Calu3 (cell line): Measurements from ENCODE around the gene SKIL. TPM values are rescaled to one million over a fixed set of nuclear protein-coding genes. Genes with fewer than 3 reads are reported as not detected.

ENCODE experiments used
- Bru-seq: library from RNA; stranded (reverse); fragments of 400-500 nt; gene quantifications from one replicate; lab custom pipeline; 2021; lab: Mats Ljungman, UMichigan
- BruChase-seq, 2 experiments: library from RNA; stranded (reverse); fragments of 400-500 nt; gene quantifications; one replicate each; lab custom pipeline; 2021; lab: Mats Ljungman, UMichigan
- BruUV-seq: library from RNA; stranded (reverse); fragments of 400-500 nt; replicated peaks from 2 replicates; lab custom pipeline; 2021; lab: Mats Ljungman, UMichigan
- CTCF ChIA-PET: fragments of 300-600 bp; sonication (Branson Sonifier 250); formaldehyde crosslinking; loops from one replicate; lab custom pipeline; 2022; ENCODE audit warnings: antibody characterized with exemption; lab: Charles Lee
- DNase-seq: peaks from one replicate; pipeline ENCODE4 v3.0.0; 2022
- H3K27ac Mint-ChIP-seq: one replicate; pipeline ENCODE4 v1.8.0; 2022; ENCODE audit warnings: mixed read lengths; ENCODE audit not compliant: unreplicated experiment
- H3K27me3 Mint-ChIP-seq: one replicate; pipeline ENCODE4 v1.8.0; 2022; ENCODE audit warnings: mixed read lengths; ENCODE audit not compliant: unreplicated experiment
- H3K36me3 Mint-ChIP-seq: one replicate; pipeline ENCODE4 v1.8.0; 2022; ENCODE audit warnings: mild to moderate bottlenecking, moderate library complexity, mixed read lengths; ENCODE audit not compliant: insufficient read depth, unreplicated experiment
- H3K4me1 Mint-ChIP-seq: one replicate; pipeline ENCODE4 v1.8.0; 2022; ENCODE audit warnings: mild to moderate bottlenecking, low read depth, mixed read lengths; ENCODE audit not compliant: unreplicated experiment
- H3K4me3 Mint-ChIP-seq: one replicate; pipeline ENCODE4 v1.8.0; 2022; ENCODE audit warnings: mild to moderate bottlenecking, low read depth, moderate library complexity, mixed read lengths; ENCODE audit not compliant: unreplicated experiment
- H3K9me3 Mint-ChIP-seq: one replicate; pipeline ENCODE4 v1.8.0; 2022; ENCODE audit warnings: low read depth, mixed read lengths; ENCODE audit not compliant: unreplicated experiment
- CTCF ChIP-seq: fragments of 200-600 bp; IDR thresholded peaks from one replicate; pipeline ENCODE4 v1.8.0; 2022; ENCODE audit warnings: antibody characterized with exemption; ENCODE audit not compliant: unreplicated experiment
- intact Hi-C: fragments of 100-400 bp; cut with micrococcal nuclease; formaldehyde crosslinking; loops from one replicate; pipeline ENCODE4 v1.10.0; 2022; ENCODE audit not compliant: unreplicated experiment
- long read RNA-seq: library from polyadenylated mRNA; stranded (forward); transcript quantifications from one replicate; pipeline ENCODE4 v2.0.0, GENCODE V29; 2022
- total RNA-seq: library from RNA; stranded (reverse); gene quantifications from 2 replicates; pipeline ENCODE4 v1.2.3, GENCODE V29; 2022

The SKIL gene, protein sequence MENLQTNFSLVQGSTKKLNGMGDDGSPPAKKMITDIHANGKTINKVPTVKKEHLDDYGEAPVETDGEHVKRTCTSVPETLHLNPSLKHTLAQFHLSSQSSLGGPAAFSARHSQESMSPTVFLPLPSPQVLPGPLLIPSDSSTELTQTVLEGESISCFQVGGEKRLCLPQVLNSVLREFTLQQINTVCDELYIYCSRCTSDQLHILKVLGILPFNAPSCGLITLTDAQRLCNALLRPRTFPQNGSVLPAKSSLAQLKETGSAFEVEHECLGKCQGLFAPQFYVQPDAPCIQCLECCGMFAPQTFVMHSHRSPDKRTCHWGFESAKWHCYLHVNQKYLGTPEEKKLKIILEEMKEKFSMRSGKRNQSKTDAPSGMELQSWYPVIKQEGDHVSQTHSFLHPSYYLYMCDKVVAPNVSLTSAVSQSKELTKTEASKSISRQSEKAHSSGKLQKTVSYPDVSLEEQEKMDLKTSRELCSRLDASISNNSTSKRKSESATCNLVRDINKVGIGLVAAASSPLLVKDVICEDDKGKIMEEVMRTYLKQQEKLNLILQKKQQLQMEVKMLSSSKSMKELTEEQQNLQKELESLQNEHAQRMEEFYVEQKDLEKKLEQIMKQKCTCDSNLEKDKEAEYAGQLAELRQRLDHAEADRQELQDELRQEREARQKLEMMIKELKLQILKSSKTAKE
- total RNA-seq = 184 and 265 TPM in 2 replicates
- percentile 99 among the genes with signal in this experiment for Bru-seq, nascent RNA
- percentile 99 among the genes with signal in this experiment for BruChase-seq, experiment 1, labeled RNA remaining after a 6-hour chase
- BruChase-seq, experiment 2, labeled RNA remaining after a 2-hour chase = percentile 100 among the genes with signal in this experiment
- long read RNA-seq, full-length matches to known transcripts = 25 of 108 reads
- long read RNA-seq, partial matches to known transcripts = 3 of 108 reads
- long read RNA-seq, other reads (novel, unspliced or antisense) = 80 of 108 reads

DNA sequence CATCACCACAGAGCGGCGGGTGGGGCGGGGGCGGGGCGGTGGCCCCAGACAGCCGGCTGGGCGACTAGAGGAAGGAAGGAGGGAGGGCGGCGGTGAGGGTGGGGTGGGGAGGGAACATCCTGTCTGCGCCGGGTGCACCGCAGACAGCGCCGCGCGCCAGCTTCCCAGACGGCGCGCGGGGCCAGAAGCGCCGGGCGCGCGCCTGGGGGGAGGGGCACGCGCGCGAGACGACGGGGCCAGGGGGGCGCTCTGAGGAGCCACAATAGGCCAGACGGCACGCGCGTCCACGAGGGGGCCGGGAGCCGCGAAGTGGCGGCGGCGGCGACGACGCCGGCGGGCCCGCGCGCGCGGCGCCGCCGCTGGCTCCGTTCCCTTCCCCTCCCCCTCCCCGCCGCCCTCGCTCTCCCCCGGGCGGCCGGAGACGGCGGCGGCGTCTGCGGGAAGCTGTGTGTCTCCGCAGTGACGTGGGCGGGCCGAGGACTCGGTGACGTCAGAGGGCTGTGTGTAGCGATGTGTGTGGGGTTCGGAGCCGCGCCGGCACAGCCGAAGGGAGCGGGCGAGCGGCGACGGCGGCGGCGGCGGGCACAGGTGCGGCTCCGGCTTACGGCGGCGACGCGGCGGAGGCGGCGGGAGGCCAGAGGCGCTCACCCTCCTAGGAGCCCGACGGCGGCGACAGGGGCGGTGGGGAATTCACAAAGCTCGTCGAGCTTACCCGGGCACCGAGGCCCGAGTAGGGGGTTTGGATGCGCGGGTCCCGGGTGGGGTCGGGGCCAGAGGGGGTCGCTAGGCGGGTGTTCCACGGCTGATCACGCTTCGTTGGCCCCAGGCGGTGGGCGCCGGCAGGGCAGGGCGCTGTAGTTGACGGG lies at the start of gene SKIL:
Gene SKIL, plus strand, starts transcription at position 540 of the 866 bp plus-strand sequence. CDS start 2,617 bp downstream, outside the sequence.
- no peak for TF ChIP-seq CTCF
- Mint-ChIP-seq H3K4me1 (peaks cover 61% of the 10 kb centered on the region), H3K27ac (peak within 1 kb of the TSS; percentile 99), H3K4me3 (peak within 1 kb of the TSS; percentile 98), H3K36me3 (peaks cover 72% of the 10 kb centered on the region), H3K27me3 (no peaks in the 10 kb centered on the region), H3K9me3 (peaks cover 2% of the 10 kb centered on the region)
- CTCF ChIA-PET = interaction anchor here (0.6 to 2.7 kb wide), 12 partner anchors 12 to 1484 kb away, joined by 3 to 24 read pairs (median 4); no protein-coding TSS in a partner anchor
- intact Hi-C loops = loop anchor here (1.0 to 2.0 kb wide), 3 partner anchors 27 to 47 kb away; no protein-coding TSS in a partner anchor
- peak; percentile 100 for DNase-seq
- BruUV-seq = no TSS peak

GRCh38 chr3:170309046-170309445 lies 48.5 kb upstream of the SKIL start:
- H3K4me1 Mint-ChIP-seq = peaks cover 19% of the 10 kb centered on the region

DNA sequence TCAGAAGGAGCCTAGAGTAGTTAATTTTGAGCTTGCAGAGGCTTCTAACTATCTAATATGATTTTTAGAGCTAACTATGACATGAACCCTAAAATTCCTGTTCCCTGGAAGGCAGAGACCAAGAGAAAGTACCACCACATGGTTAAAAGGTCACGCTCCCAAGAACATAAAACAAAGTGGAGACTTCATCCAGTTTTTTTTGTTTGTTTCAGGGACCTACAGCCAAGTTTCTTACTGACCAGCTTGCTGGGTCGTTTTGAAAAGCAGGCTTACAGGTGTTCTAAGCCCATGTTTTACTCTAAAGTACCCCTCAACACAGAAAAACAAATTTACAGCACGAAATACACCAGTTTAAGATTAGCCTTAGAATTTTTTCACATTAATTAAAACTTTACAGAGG lies 39.6 kb upstream of the SKIL start:
- intact Hi-C loops = no loop called here
- no peak for DNase-seq
- no TSS peak for BruUV-seq
- H3K9me3 Mint-ChIP-seq = no peaks in the 10 kb centered on the region
- CTCF ChIA-PET = interaction anchor here (1.1 to 1.7 kb wide), 2 partner anchors 10 to 11 kb away, joined by 5 read pairs; no protein-coding TSS in a partner anchor
- no peaks in the 10 kb centered on the region for H3K27me3 Mint-ChIP-seq
- H3K4me3 Mint-ChIP-seq = no peak overlapping the region
- no peak for TF ChIP-seq CTCF
- peaks cover 13% of the 10 kb centered on the region for H3K36me3 Mint-ChIP-seq
- no peak overlapping the region for H3K27ac Mint-ChIP-seq
- peaks cover 38% of the 10 kb centered on the region for H3K4me1 Mint-ChIP-seq

More at GRCh38 chr3:170309046-170309445, 48.5 kb upstream of the SKIL start:
- CTCF ChIA-PET = interaction anchor here (1.4 to 2.3 kb wide), 3 partner anchors 50 to 105 kb away, joined by 3 to 12 read pairs (median 5); no protein-coding TSS in a partner anchor
- Mint-ChIP-seq H3K36me3 (peaks cover 10% of the 10 kb centered on the region), H3K27me3 (no peaks in the 10 kb centered on the region), H3K4me3 (no peak overlapping the region), H3K27ac (peak overlapping the region; percentile 96), H3K9me3 (no peaks in the 10 kb centered on the region)
- DNase-seq = no peak
- BruUV-seq = no TSS peak
- intact Hi-C loops = no loop called here
- no peak for TF ChIP-seq CTCF
